Inflammatory macrophage treated with lipopolysaccharide for 1 hour (primary cell): ENCODE data around the gene RNU6-9.

ENCODE experiments used
- DNase-seq, 2 donors: peaks; one replicate each; pipeline ENCODE4 v3.0.0-alpha.2; 2020 to 2022

The RNU6-9 gene

DNA sequence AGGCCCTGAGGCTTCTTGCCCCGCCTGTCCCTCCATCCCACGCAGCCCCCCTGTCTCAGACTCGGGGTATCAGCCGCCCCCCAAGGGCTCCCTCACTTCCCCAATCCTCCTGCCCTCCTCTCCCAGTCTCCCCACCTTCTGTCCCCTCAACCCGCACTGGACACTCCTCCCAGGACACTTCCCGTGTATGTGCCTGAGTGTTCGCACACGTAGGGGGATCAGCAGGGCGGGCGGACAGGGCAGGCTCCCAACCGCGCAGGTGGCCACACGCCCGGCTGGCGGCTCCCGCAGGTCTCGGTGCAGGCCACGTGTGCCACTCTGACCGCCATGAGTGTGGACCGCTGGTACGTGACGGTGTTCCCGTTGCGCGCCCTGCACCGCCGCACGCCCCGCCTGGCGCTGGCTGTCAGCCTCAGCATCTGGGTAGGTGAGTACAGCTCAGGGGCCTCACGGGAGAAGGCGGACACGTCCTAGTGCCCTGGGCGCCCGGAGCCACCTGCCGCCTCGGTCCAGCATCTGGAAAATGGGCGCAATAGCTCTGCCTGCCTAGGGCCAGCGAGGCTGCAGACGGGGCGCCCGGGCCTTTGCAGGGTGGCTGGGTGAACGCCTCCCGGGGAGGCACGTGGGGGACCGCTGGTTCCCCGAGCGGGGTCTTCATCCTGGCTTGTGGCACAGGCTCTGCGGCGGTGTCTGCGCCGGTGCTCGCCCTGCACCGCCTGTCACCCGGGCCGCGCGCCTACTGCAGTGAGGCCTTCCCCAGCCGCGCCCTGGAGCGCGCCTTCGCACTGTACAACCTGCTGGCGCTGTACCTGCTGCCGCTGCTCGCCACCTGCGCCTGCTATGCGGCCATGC lies 26.1 kb downstream of the RNU6-9 start:
- no peak for DNase-seq

DNA sequence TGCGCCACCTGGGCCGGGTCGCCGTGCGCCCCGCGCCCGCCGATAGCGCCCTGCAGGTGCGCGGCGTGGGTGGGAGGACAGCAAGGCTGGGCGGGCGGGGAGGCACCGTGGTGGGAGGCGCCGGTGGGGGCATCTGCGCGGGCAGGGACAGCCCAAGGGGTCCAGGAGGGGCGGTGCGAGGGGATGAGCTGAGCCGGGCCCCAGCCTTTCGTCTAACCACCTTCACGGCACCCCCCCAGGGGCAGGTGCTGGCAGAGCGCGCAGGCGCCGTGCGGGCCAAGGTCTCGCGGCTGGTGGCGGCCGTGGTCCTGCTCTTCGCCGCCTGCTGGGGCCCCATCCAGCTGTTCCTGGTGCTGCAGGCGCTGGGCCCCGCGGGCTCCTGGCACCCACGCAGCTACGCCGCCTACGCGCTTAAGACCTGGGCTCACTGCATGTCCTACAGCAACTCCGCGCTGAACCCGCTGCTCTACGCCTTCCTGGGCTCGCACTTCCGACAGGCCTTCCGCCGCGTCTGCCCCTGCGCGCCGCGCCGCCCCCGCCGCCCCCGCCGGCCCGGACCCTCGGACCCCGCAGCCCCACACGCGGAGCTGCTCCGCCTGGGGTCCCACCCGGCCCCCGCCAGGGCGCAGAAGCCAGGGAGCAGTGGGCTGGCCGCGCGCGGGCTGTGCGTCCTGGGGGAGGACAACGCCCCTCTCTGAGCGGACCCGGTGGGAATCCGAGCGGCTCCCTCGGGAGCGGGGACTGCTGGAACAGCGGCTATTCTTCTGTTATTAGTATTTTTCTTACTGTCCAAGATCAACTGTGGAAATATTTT lies 27.0 kb downstream of the RNU6-9 start:
- no peak for DNase-seq

DNA sequence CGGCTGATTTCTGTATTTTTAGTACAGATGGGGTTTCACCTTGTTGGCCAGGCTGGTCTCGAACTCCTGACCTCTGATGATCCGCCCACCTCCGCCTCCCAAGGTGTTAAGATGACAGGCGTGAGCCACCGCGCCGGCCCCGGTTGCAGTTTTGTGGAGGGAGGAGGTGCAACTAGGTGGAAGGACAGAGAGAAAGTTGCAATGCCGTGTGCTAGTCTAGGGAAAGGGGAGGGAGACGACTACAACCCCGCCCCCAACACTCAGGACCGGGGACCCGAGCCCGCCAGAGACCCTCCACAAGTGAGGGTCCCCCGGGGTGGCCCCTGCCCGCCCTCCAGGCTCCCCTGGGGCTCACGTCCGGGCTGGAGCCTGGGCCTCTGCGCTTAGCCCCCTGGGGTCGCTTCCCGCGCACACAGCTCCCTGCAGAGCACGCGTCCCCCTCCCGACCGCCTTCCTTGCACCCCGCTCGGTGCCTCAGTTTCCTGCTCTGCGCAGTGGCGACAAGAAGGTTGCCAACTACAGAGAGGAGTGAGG lies 31.3 kb downstream of the RNU6-9 start:
- no peak for DNase-seq

DNA sequence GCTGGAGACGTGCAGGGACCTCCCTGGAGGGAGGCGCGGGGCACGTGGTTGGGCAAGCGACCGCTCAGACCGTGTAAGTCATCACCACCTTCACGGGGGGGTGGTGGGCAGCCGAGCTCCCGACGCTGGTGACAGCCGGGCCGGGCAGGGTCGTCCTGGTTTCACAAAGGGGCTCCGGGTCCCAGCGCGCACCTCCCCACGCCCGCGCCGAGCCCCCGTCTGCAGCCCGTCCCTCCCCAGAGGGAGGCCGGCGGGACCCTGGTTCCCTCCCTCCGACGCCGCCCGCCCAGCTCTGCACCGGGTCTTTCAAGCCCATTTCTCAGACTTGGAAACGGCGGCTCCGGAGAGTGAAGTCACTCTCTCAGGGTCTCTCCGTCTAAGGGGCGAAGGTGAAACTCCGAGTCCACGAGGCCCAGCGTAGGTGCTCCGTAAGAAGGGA lies 31.8 kb downstream of the RNU6-9 start:
- DNase-seq: no peak

DNA sequence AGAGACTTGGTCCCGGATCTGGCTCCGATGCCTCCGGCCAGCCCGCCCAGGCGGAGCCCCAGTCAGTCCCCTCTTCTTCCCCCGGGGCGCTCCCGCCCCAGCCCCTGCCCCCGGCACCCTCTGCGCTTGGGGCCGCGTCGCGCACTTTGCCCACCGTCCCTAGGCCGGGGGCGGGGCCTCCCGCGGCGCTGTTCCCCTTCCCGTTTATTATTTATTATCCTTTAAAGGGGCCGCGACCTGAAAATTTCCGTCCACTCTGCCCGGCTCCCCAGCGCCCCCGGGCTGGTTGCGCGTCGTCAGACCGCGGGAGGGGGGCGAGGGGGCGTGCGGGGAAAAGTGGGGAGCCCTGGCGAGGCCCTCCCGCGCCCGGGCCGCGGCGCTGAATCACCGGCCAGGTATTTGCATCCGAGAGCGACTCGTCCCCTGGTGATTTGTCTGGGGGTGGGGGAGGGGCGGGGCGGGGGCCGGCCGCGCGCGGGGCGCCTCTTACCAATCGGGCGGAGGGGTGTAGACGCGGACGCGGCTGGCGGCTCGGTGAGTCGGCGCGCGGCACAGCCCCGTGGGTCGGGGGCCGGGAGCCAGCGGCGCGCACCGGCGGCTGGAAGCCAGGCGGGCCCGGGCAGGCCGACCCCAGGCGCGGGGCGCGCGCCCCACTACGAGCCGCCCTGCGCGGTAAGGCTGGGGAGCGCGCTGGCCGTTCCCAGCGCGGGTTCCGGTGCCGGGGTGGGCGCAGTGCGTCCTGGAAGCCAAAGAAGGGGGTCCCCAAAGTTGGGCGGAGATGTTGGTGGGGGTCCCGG lies 32.4 kb downstream of the RNU6-9 start, which contains the start of gene ARID3A:
ARID3A (plus strand) TSS at position 510 of the 797 bp plus-strand sequence. CDS start 3,494 bp downstream, outside the sequence.
- DNase-seq: peak; percentile 66 to 82

DNA sequence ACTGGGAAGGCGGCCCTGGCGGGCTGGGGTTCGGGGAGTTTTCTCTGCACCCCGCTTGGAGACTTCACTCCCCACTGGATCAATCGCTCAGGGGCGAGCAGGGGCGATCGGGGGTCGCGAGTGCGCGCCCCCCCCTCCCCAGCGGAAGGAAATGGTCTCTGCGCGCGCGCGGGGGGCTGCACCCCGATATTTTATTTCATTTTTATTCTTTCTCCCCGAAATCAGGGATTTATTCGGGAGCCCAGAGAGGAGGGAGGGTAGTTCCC lies 33.0 kb downstream of the RNU6-9 start:
- DNase-seq: no peak

DNA sequence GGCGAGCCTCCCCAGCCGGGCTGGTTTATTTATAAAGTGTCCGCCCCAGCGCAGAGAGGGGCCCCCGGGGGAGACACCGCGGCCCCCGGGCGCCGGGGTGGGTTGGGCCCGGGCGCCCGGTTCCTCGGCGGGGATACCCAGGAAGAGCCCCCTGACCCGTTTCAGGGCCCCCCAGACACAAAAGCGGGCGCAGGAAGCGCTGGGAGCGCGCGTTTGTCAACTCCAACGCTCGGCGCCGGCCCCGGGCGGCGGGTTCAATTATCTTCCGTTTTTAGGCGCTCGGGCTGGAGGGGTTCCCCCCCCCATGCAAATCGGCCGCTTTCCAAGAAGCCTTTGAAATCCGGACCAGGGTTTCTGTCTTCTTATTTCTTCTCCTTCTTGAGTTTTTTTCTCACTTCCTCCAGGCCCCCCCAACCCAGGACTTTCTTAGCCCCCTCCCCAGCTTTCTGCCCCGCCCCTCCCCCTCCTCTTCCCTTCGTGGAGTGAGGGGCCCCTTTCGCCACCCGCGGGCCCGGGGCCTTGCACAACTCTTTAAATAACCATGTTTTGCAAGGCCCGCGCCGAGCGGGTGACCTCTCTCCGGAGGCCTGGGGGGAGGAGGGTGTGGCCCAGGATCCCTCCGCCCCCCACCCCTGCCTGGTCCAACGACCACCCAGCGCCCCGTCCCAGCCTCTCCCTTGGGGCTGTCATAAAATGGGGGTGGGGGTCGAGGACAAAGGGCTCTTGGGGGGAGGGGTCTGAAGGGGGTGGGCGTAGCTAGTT lies 33.5 kb downstream of the RNU6-9 start:
- peak; percentile 77 to 90 for DNase-seq

DNA sequence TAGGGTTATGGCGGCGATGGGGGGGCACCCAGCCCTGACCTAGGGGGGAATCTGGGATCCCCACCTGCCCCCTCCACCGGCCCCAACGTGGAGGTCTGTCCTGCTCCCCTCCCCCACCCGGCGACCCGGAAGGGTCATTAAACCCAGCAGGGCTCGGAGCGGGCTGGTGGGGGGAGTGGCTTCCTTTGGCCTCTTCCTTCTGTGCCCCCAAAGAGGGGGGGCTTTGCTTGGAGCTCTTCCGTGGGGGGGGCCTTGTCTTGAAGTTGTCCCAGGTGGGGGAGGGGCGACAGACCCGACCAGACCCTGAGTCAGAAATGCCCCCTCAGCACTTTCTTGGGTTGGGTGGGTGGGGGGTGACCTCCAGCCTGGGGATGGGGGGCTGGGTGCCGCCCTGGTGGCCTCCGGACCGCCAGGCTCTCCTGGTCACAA lies 34.1 kb downstream of the RNU6-9 start:
- no peak for DNase-seq

DNA sequence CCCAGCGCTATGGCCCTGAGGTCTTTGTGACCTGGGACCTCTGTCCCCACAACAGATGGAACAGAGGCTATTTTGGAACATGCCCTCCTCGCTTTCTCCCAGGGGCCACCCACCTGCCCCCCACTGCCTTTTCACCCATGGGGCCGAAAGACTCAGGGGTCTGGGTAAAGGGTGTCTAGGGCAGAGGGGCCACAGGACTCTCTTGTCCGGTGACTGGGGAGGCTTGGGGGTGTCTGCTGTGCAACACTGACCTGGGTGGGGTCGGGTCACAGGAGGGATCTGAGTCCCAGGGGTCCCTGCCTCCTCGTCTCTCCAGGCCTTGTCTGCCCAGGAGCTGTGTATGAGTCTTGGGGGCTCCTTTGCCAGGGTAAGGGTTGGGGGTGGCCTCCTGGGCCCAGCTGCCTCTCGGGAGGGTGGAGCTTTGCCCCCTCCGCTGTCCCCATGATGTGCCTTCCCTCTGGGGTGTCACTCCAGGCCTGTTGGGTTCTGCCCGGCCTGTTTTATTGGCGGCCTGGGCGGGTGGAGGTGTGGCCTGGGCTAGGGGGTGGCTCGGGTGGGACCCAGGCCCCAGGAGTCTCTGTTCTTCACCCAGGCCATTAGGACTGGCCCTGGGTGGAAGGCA lies 34.6 kb downstream of the RNU6-9 start:
- no peak for DNase-seq

DNA sequence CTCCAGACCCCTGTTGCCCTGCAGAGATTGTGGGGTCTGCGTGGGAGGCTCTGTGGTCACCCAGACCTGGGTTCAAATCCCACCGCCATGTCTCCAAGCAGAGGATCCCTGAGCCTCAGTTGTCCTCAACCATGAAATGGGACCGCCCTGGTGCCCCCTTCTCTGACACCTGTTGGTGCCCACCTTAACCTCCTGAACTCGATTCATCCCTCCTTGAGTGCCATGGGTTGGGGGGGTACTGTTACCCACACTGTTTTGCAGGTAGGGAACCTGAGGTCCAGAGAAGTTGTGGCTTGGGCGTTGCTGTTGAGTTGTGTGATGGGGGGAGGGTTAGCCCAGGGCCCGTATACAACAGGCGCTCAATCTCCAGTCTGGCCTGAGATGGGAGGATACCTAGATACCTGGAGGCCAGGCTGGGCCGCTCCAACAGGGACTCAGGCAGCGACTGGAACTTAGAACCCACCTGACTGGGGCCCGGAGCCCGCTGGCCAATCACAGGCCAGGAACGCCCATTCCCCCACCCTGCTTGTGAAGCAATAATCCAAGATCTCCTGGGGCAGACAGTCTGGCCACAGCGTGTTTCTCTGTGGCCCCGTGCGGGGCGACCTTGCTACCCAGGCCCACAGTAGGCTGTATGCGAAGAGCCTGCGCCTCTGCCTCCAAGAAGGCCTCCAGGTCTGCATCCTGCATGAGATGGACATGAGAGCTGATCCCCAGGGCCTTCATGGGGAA lies 35.4 kb downstream of the RNU6-9 start:
- DNase-seq: no peak

DNA sequence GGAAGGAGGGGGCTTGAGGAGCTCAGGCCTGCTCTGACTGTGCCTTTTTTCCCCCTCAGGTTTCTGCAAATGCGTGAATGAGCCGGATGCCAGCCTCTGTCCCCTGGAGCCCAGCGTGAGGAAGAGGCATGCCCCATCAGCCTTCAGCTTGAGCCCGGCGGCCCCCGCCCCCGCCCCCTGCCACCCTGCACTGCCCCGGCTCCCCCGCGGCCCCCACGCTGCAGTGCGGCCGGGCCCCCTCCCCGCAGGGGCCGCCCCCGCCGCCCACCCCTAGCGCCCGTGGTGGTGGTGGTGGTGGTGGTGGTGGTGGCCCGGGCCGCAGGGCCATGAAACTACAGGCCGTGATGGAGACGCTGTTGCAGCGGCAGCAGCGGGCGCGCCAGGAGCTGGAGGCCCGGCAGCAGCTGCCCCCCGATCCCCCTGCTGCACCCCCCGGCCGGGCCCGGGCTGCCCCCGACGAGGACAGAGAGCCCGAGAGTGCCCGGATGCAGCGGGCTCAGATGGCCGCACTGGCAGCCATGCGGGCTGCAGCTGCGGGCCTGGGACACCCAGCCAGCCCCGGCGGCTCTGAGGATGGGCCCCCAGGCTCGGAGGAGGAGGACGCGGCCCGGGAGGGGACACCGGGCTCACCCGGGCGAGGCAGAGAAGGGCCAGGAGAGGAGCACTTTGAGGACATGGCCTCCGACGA lies 36.1 kb downstream of the RNU6-9 start:
- no peak for DNase-seq

DNA sequence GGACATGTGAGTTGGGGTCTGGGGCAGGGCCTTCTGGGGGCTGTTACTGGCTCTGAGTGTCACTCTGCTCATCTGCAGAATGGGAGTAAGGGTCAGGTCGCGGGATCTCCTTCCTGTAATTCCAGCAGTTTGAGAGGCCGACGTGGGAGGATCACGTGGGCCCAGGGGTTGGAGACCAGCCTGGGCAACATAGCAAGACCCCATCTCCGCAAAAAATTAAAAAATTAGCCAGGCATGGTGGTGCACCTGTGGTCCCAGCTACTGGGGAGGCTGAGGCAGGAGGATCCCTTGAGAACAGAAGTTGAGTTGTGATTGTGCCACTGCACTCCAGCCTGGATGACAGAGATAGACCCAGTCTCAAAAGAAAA lies 36.6 kb downstream of the RNU6-9 start:
- DNase-seq: no peak

DNA sequence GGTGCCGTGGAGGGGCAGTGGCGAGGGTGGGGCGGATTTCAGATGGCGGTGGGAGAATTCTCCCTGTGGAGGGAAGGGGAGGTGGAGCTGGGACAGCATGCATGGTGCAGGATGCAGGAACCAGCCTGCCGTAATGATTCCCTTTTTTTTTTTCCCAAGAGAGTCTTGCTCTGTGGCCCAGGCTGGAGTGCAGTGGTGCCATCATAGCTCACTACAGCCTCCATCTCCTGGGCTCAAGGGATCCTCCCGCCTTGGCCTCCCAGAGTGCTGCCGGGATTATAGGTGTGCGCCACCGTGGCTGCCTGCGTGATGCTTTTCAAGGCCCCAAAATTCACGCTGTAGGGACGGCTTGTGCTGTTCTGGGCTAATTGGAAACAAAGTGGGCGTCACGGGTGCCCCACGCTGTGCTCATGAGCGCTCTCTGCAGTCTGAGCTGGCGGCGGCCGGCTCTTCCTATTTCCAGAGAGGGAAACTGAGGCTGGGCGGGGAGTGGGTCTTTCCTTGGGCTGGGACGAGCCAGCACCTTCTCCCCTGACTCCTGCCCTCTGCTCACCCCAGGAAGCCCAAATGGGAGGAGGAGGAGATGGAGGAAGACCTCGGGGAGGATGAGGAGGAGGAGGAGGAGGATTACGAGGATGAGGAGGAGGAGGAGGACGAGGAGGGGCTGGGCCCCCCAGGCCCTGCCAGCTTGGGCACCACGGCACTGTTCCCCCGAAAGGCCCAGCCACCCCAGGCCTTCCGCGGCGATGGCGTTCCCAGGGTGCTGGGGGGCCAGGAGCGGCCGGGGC lies 38.8 kb downstream of the RNU6-9 start:
- no peak for DNase-seq

DNA sequence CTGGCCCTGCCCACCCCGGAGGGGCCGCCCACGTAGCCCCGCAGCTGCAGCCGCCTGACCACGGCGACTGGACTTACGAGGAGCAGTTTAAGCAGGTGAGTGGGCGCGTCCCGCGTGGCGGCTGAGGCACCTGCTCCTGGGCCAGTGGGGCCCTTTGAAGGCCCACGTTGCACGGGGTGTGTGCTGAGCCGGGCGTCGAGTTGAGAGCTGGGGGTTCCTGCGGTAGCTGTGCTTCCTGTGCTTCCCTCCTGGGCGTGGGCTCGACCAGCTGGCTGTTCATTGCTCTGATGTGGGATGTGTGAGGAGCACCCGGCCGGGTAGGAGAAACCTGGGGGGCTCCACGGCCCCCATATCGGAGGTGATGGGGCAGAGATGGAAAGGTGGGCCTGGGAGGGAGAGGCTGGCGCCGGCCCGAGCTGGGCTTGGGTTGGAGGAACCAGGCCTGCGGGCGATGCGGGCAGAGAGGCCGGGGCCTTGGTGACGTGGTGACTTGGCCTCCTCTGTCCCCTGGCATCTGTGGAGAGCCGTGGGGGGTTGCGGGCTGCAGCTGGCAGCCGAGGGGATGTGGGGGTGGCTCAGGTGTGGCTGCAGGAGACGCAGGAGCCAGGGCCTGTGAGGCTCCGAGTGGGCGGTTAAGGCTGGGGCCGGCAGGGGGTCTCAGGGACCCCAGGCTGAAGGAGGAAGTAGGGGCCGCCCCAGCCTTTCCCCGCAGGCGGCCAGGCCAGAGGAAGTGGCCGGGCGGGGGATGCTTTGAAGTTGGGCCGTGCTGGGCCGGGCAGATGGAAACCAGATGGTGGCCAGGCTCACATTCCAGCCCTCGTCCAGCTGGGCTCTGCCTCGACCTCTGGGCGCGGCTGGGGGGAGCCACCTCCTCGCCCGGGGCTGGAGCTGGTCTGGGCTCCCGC lies 39.6 kb downstream of the RNU6-9 start:
- DNase-seq: peak; percentile 51 to 62

DNA sequence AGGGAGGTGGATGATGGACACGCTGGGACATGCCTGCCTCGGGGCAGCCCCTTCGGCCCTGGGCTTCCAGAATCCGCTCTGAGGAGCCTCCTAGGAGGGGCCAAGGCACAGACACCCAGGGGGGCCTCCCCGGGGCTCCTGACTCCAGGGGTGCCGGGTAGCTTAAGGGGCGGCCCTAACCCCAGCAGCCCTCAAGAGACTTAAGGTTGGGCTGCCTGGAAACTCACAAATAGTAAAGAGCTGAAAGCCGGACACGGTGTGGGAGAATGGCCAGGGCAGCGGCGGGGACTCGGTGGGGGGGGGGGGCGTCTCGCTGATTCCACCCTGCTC lies 40.2 kb downstream of the RNU6-9 start:
- DNase-seq: no peak

DNA sequence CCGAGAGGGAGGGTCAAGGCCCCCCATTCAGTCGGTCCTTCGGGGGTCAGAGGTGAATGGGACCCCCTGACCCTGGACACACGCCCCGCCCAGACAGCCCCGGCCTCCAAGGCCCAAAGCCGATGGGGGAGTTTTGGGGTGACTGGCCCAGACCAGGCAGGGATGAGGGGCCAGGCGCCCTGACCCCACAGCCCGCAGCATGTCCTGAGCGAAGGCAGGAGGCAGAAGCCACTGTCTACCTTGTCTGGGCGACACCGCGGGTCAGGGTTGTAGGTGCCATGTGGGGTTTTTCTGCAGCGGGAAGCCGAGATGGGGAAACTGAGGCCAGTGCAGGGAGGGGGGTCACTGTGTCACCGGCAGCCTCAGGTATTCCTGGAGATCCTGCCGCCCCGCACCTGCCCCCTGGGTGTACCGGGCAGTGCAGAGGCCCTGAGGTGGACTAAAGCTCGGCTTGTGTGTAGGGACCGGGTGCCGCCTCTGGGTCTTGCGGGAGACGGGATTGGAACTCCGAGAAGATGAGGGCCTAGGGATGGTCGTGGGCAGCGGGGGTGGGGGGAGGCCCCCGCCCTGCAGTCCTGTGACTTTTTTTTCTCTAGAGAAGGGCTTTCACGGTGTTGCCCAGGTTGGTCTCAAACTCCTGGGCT lies 41.0 kb downstream of the RNU6-9 start:
- no peak for DNase-seq

DNA sequence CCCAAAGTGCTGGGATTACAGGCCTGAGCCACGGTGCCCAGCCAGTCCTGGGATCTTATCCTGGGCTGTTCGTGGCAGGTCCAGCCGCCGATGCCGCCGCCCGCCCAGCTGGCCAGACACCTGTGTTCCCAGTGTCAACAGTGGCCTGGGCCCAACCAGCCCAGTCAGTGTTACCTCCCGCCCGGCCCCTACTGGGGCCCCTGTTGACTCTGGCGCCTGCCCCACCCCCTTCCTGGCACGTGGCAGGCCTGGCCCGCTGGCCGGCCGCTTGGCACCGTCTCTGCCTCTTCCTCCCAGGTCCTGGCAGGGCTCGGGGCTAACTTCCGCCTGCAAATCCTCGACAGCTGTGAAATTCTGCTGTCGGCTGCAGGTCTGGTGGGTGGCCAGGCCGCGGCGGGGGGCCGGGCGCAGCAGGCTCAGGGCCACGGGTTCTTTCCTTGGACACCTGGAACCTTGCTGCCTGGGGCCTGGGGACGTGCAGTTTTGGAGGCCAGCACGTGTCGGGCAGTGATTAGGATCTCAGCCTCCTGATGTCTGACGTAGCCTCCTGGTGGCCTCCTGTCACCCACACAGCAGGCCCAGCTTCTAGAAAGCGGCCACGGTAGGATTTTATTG lies 41.7 kb downstream of the RNU6-9 start:
- peak; percentile 45 to 49 for DNase-seq

DNA sequence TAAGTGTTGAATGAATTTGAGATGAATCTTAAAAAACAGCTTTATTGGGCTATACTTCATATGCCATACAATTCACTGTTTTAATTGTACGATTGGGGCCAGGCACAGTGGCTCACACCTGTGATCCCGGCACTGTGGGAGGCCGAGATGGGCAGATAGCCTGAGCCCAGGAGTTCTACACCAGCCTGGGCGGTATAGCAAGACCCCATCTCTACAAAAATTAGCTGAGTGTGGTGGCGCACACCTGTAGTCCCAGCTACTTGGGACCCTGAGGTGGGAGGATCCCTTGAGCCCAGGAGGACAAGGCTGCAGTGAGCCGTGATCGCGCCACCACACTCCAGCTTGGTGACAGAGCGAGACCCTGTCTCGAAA lies 42.9 kb downstream of the RNU6-9 start:
- DNase-seq: no peak
